Measurements from ENCODE around the gene ST6GALNAC5. TPM values are rescaled to one million over a fixed set of nuclear protein-coding genes. Genes with fewer than 3 reads are reported as not detected.

ST6GALNAC5 gene
- total RNA-seq, 1 donor from 2014 or later, result 0.87 TPM

- TF ChIP-seq, protein P1, sequence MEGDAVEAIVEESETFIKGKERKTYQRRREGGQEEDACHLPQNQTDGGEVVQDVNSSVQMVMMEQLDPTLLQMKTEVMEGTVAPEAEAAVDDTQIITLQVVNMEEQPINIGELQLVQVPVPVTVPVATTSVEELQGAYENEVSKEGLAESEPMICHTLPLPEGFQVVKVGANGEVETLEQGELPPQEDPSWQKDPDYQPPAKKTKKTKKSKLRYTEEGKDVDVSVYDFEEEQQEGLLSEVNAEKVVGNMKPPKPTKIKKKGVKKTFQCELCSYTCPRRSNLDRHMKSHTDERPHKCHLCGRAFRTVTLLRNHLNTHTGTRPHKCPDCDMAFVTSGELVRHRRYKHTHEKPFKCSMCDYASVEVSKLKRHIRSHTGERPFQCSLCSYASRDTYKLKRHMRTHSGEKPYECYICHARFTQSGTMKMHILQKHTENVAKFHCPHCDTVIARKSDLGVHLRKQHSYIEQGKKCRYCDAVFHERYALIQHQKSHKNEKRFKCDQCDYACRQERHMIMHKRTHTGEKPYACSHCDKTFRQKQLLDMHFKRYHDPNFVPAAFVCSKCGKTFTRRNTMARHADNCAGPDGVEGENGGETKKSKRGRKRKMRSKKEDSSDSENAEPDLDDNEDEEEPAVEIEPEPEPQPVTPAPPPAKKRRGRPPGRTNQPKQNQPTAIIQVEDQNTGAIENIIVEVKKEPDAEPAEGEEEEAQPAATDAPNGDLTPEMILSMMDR (IDR thresholded peaks at IDR 0.05; ENCODE audit: unreplicated experiment), result no peak
- no peaks in the 10 kb centered on the region for H3K27me3 Mint-ChIP-seq (ENCODE audit: unreplicated experiment)
- no peaks in the 10 kb centered on the region for H3K36me3 Mint-ChIP-seq (ENCODE audit: low read depth, unreplicated experiment)
- DNase-seq (ENCODE audit: low spot score), result no peak
- no peaks in the 10 kb centered on the region for H3K9me3 Mint-ChIP-seq (ENCODE audit: unreplicated experiment)
- H3K4me1 Mint-ChIP-seq (ENCODE audit: unreplicated experiment), result no peaks in the 10 kb centered on the region
- no peak overlapping the region for H3K4me3 Mint-ChIP-seq (ENCODE audit: unreplicated experiment)
- H3K27ac Mint-ChIP-seq (ENCODE audit: unreplicated experiment), result no peak overlapping the region
These were observed 61.9 kb downstream of the ST6GALNAC5 start for GRCh38 chr1:76929136-76929535.

DNA sequence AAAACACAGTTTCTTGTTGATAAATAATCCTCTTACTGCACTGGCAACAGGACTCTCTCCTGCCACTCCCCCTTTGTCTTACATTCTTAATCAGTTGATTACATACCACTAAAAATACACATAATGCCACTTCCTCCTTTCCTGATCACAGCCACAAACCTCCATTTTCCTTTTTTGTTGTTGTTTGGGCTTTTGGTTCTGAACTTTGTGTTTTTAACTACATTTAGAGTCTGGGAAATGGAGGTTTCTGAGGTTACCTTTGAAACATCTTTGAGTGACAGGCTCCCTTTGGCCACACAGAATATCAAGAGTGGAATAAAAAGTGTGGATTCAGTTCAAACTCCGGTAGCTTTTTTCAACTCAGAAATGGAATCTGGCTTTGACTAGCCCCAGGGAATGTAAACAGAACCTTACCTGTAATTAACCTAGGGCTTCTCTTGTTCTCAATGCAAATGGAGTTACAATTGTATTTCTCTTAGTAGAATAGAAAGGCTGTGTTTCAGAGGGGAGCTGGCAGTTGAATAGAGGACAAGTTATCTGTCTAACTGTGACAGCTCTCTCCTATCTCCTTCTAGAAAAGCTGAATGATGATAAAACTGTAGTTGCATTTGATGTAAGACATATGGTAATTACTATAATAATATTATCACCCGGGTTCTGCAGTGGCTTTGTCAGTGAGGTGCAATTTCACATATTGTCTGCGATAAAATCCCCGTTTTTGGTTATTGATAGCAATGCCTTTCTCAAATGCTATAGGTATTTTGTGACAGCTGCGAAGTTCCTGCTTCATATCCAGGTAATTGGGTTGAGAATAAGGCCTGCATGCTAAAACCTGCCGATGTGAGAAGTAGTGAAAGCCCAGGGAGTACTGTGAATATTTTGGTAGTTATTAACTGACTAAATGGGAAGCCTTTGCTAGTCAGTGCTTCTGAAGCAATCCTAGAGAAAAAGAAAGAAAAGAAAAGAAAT is 66.9 kb downstream of the ST6GALNAC5 start:
- H3K27ac Mint-ChIP-seq (ENCODE audit: unreplicated experiment), result no peak overlapping the region
- DNase-seq (ENCODE audit: low spot score), result no peak
- H3K36me3 Mint-ChIP-seq (ENCODE audit: low read depth, unreplicated experiment), result no peaks in the 10 kb centered on the region
- no peaks in the 10 kb centered on the region for H3K27me3 Mint-ChIP-seq (ENCODE audit: unreplicated experiment)
- H3K4me3 Mint-ChIP-seq (ENCODE audit: unreplicated experiment), result no peak overlapping the region
- no peaks in the 10 kb centered on the region for H3K9me3 Mint-ChIP-seq (ENCODE audit: unreplicated experiment)
- H3K4me1 Mint-ChIP-seq (ENCODE audit: unreplicated experiment), result no peaks in the 10 kb centered on the region
- TF ChIP-seq, protein P1 (IDR thresholded peaks at IDR 0.05; ENCODE audit: unreplicated experiment), result no peak

GRCh38 chr1:76938304-76938703 is 71.0 kb downstream of the ST6GALNAC5 start:
- Mint-ChIP-seq H3K27me3 (ENCODE audit: unreplicated experiment) (no peaks in the 10 kb centered on the region), H3K36me3 (ENCODE audit: low read depth, unreplicated experiment) (no peaks in the 10 kb centered on the region), H3K9me3 (ENCODE audit: unreplicated experiment) (no peaks in the 10 kb centered on the region), H3K4me1 (ENCODE audit: unreplicated experiment) (no peaks in the 10 kb centered on the region), H3K4me3 (ENCODE audit: unreplicated experiment) (no peak overlapping the region), H3K27ac (ENCODE audit: unreplicated experiment) (no peak overlapping the region)
- TF ChIP-seq, protein P1 (IDR thresholded peaks at IDR 0.05; ENCODE audit: unreplicated experiment), result no peak
- DNase-seq (ENCODE audit: low spot score), result no peak

DNA sequence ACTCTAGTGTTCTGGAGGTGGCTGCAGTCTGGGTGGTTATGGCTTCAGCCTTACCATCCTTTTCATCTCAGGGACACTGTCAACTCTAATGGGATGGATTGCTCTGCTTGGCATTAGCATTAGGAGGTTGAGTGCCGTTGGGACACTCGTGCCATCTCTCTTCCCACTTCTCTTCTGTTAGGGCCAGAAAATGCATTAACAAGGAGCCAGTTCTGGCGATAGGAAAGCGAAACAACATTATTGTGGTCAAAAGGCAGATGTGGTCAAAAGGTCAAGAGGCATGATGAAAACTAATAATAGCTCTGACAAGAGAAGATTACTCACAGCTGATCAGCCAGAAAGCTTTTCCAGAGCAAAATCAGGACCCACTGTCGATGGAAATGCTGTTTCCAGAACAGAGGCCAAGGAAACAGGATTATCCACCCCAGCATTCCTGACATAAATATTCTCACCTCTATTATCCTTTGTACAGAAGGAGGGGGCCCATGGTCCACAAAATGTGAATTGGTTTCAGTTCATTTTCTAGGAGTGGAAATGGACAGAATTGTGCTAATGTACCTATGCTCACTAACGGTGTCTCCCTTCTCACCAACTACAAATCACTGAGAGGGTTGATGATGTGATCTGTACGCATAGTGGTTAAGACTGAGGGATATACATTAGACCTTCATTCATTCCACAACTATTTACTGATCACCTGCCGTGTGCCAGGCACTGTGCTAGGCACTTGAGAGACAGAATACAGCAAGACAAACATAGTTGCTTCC is 72.0 kb downstream of the ST6GALNAC5 start:
- DNase-seq (ENCODE audit: low spot score), result no peak
- Mint-ChIP-seq H3K36me3 (ENCODE audit: low read depth, unreplicated experiment) (no peaks in the 10 kb centered on the region), H3K4me1 (ENCODE audit: unreplicated experiment) (no peaks in the 10 kb centered on the region), H3K27ac (ENCODE audit: unreplicated experiment) (no peak overlapping the region), H3K9me3 (ENCODE audit: unreplicated experiment) (no peaks in the 10 kb centered on the region), H3K27me3 (ENCODE audit: unreplicated experiment) (no peaks in the 10 kb centered on the region), H3K4me3 (ENCODE audit: unreplicated experiment) (no peak overlapping the region)
- TF ChIP-seq, protein P1 (IDR thresholded peaks at IDR 0.05; ENCODE audit: unreplicated experiment), result no peak

Measured in endothelial cell (in vitro differentiated cells).